ENCODE results near the gene MAFF. TPM values are rescaled to one million over a fixed set of nuclear protein-coding genes. Genes with fewer than 3 reads are reported as not detected.

Gene MAFF
- total RNA-seq, 1 experiment from 2014 or later = 5.8 TPM

DNA sequence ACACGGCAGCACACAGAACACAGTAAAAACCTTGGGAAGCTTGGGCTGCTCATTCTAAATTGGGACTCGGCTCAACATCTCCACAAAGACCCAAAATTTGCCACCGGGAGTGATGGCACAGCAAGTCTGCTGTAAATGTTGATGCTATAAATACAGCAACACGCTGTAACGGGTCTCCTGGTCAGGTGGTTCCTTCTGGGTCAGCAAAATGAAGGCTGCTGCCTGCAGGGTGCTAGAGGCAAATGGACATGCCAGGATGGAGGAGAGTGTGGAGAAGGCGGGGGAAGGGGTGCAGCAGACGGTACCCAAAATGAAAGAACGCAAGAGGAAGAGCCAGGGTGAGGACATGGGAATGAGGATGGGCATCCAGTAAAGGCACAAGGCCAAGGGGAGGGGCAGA is 30.4 kb downstream of the MAFF start:
- Mint-ChIP-seq H3K4me1 (peaks cover 0 to 3% of the 10 kb centered on the region in 2 experiments; a peak in 1 of 4 replicates), H3K27me3 (ENCODE audit: low read depth) (no peaks in the 10 kb centered on the region; the same call in 1 of the 2 replicates), H3K27ac (peak overlapping the region in 2 of 3 experiments; percentile 59 to 65; a peak in 3 of 7 replicates), H3K36me3 (ENCODE audit: insufficient read depth in 1 of 3, low read depth in 3 of 3) (peaks cover 10 to 77% (median 64%) of the 10 kb centered on the region in 3 experiments; a peak in 6 of 7 replicates), H3K9me3 (no peaks in the 10 kb centered on the region; a peak in 1 of 5 replicates), H3K4me3 (no peak overlapping the region)
- TF ChIP-seq CTCF (conservative IDR thresholded peaks at IDR 0.05) = no peak
- no peak overlapping the region for H3K27ac ChIP-seq (ENCODE audit: insufficient read length, low read depth, low read length)
- H3K4me1 ChIP-seq (ENCODE audit: insufficient read depth, low read length) = no peaks in the 10 kb centered on the region
- H2AK5ac ChIP-seq (ENCODE audit: insufficient read length, low read length) = no peak overlapping the region
- H3K79me1 ChIP-seq (ENCODE audit: insufficient read depth, low read depth, low read length, poor library complexity, severe bottlenecking) = no peaks in the 10 kb centered on the region
- no peak overlapping the region for H3K23ac ChIP-seq (ENCODE audit: insufficient read length, low read depth, low read length)
- DNase-seq = no peak
- no peak overlapping the region for H2BK120ac ChIP-seq (ENCODE audit: low read depth, low read length, poor library complexity, severe bottlenecking)
- H4K20me1 ChIP-seq (ENCODE audit: control insufficient read depth, insufficient read depth, insufficient read length) = no peaks in the 10 kb centered on the region
- H3K79me2 ChIP-seq (ENCODE audit: insufficient read depth, low read length) = no peaks in the 10 kb centered on the region
- H4K8ac ChIP-seq (replicated peaks; ENCODE audit: insufficient read length, low read depth, low read length) = no peak overlapping the region
- H2BK12ac ChIP-seq (ENCODE audit: insufficient read length, low read depth, low read length) = no peak overlapping the region
- no peak overlapping the region for H3K14ac ChIP-seq (ENCODE audit: insufficient read depth, low read length)
- no peak overlapping the region for H2BK20ac ChIP-seq (ENCODE audit: low read depth, low read length, poor library complexity, severe bottlenecking)
- no peak overlapping the region for H3T11ph ChIP-seq (ENCODE audit: low read length)
- H2BK5ac ChIP-seq (ENCODE audit: insufficient read length, low read length) = no peak overlapping the region
- H3K4me2 ChIP-seq (ENCODE audit: insufficient read depth, insufficient read length, low read length) = no peak overlapping the region
- H3K4ac ChIP-seq (ENCODE audit: low read depth, low read length) = no peak overlapping the region
- H3K56ac ChIP-seq (ENCODE audit: insufficient read length, low read depth, low read length) = no peak overlapping the region
- no peak overlapping the region for H4K5ac ChIP-seq (ENCODE audit: insufficient read length, low read depth, low read length)
- no peaks in the 10 kb centered on the region for H3K27me3 ChIP-seq (ENCODE audit: insufficient read depth, low read length)
- no peaks in the 10 kb centered on the region for H3K23me2 ChIP-seq (ENCODE audit: insufficient read length, low read depth, low read length, poor library complexity, severe bottlenecking)
- H3K18ac ChIP-seq (ENCODE audit: insufficient read length, low read depth, low read length) = no peak overlapping the region
- no peak overlapping the region for H3K9ac ChIP-seq (ENCODE audit: extremely low read depth, insufficient read length, low read length)
- no peak overlapping the region for H4K91ac ChIP-seq (ENCODE audit: insufficient read length, low read depth, low read length)
- no peak overlapping the region for H2AFZ ChIP-seq (ENCODE audit: low read length)
- H2BK15ac ChIP-seq (ENCODE audit: low read depth, low read length) = no peak overlapping the region
- no peaks in the 10 kb centered on the region for H3K9me3 ChIP-seq (ENCODE audit: control insufficient read depth, low read depth, low read length)
- WGBS (ENCODE audit: extremely low coverage, insufficient read length, low lambda C conversion rate) = no CpG with 5 or more reads among the region's 8 CpGs
